ENCODE data around the gene GALR3. TPM values are rescaled to one million over a fixed set of nuclear protein-coding genes. Genes with fewer than 3 reads are reported as not detected.

GALR3 gene
- total and polyA plus RNA-seq, 4 donors: not detected

DNA sequence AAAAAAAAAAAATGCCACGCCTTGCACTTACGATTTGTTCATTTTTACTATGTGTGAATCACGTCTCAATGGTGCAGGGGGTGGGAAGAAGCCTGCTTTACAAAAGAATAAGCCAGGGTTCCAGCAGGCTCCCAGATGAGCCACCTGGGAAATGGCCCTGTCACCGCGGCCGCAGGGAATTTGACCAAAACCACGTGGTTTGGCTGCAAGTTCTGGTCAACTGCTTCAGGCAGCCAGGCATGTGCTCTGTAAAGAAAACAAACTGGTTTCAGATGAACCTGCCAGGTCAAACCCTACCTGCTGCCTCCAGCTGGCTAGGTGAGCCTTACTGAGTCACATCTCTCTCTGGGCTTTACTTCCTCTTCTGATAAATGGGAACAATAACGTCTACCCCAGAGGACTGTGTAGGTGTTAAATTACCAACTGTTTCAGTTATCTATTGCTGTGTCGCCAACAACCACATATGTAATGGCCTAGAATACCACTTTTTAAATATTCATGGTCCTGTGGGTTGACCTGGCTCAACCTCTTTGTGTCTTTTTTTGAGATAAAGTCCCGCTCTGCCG is 46.0 kb upstream of the GALR3 start:
- WGBS: 37% methylated on average over 11 of the region's 11 CpGs
- peaks cover 4 to 13% (median 5%) of the 10 kb centered on the region in 4 donors for H3K4me1 ChIP-seq (ENCODE audit: control insufficient read depth in 4 of 4, insufficient read depth in 4 of 4, low read length in 3 of 4)
- no peak for DNase-seq (ENCODE audit: low spot score)
- H3K27ac ChIP-seq (ENCODE audit: low read depth in 1 of 2, low read length in 2 of 2): peak overlapping the region; percentile 73 to 78
- H3K4me3 ChIP-seq (ENCODE audit: low read depth in 1 of 3, low read length in 3 of 3): no peak overlapping the region
- H3K9me3 ChIP-seq (ENCODE audit: control insufficient read depth in 4 of 4, low read length in 3 of 4): no peaks in the 10 kb centered on the region
- TF ChIP-seq, protein P1, sequence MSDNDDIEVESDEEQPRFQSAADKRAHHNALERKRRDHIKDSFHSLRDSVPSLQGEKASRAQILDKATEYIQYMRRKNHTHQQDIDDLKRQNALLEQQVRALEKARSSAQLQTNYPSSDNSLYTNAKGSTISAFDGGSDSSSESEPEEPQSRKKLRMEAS (IDR thresholded peaks at IDR 0.05): peak; percentile 94
- TF ChIP-seq, protein P2, sequence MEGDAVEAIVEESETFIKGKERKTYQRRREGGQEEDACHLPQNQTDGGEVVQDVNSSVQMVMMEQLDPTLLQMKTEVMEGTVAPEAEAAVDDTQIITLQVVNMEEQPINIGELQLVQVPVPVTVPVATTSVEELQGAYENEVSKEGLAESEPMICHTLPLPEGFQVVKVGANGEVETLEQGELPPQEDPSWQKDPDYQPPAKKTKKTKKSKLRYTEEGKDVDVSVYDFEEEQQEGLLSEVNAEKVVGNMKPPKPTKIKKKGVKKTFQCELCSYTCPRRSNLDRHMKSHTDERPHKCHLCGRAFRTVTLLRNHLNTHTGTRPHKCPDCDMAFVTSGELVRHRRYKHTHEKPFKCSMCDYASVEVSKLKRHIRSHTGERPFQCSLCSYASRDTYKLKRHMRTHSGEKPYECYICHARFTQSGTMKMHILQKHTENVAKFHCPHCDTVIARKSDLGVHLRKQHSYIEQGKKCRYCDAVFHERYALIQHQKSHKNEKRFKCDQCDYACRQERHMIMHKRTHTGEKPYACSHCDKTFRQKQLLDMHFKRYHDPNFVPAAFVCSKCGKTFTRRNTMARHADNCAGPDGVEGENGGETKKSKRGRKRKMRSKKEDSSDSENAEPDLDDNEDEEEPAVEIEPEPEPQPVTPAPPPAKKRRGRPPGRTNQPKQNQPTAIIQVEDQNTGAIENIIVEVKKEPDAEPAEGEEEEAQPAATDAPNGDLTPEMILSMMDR (IDR thresholded peaks at IDR 0.05; ENCODE audit: low read depth, low read length, missing input control): no peak
- TF ChIP-seq SP1 (IDR thresholded peaks at IDR 0.05) (no peak), JUND (IDR thresholded peaks at IDR 0.05) (peak in 1 of 2 donors; percentile 67), FOXA2 (IDR thresholded peaks at IDR 0.05) (peak; percentile 46), YY1 (IDR thresholded peaks at IDR 0.05) (peak; percentile 15), RXRA (IDR thresholded peaks at IDR 0.05) (peak; percentile 64 to 77), RAD21 (IDR thresholded peaks at IDR 0.05) (peak in 1 of 2 donors; percentile 42), HNF4A (conservative IDR thresholded peaks at IDR 0.05) (peak; percentile 29 to 50)
- TF ChIP-seq, protein P3, sequence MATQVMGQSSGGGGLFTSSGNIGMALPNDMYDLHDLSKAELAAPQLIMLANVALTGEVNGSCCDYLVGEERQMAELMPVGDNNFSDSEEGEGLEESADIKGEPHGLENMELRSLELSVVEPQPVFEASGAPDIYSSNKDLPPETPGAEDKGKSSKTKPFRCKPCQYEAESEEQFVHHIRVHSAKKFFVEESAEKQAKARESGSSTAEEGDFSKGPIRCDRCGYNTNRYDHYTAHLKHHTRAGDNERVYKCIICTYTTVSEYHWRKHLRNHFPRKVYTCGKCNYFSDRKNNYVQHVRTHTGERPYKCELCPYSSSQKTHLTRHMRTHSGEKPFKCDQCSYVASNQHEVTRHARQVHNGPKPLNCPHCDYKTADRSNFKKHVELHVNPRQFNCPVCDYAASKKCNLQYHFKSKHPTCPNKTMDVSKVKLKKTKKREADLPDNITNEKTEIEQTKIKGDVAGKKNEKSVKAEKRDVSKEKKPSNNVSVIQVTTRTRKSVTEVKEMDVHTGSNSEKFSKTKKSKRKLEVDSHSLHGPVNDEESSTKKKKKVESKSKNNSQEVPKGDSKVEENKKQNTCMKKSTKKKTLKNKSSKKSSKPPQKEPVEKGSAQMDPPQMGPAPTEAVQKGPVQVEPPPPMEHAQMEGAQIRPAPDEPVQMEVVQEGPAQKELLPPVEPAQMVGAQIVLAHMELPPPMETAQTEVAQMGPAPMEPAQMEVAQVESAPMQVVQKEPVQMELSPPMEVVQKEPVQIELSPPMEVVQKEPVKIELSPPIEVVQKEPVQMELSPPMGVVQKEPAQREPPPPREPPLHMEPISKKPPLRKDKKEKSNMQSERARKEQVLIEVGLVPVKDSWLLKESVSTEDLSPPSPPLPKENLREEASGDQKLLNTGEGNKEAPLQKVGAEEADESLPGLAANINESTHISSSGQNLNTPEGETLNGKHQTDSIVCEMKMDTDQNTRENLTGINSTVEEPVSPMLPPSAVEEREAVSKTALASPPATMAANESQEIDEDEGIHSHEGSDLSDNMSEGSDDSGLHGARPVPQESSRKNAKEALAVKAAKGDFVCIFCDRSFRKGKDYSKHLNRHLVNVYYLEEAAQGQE (IDR thresholded peaks at IDR 0.05): no peak
- H3K27me3 ChIP-seq (ENCODE audit: control insufficient read depth in 4 of 4, insufficient read depth in 4 of 4, low read length in 3 of 4): no peaks in the 10 kb centered on the region
- H3K36me3 ChIP-seq (ENCODE audit: control insufficient read depth in 4 of 4, insufficient read depth in 3 of 4, low read depth in 1 of 4, low read length in 3 of 4): peaks cover 0 to 24% (median 6%) of the 10 kb centered on the region in 4 donors
- H3K9ac ChIP-seq (ENCODE audit: low read depth in 1 of 2, low read length in 2 of 2): no peak overlapping the region

DNA sequence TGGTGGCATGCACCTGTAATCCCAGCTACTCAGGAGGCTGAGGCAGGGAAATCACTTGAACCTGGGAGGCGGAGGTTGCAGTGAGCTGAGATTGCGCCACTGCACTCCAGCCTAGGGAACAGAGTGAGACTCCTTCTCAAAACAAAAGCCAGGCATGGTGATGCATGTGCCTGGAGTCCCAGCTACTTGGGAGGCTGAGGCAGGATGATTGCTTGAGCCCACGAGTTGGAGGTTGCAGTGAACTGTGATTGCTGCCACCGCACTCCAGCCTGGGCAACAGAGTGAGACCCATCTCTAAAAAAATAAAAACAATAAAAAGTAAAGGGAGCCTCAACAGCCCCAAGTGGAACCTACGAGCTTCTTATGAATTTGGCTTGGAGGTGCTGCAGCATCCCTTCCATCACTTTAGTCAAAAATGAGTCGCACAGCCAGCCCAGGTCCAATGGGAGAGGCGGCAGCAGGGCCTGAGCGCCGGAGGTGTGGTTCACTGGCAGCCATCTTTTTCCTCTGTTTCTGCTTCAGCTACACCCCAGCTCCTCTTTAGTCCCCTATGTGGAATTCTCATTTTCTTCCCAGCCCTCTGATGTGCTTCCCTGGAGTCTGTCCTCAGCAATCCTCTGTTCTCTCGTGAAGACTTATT is 44.7 kb upstream of the GALR3 start:
- no peak overlapping the region for H3K4me3 ChIP-seq (ENCODE audit: low read depth in 1 of 3, low read length in 3 of 3)
- no peak for DNase-seq (ENCODE audit: low spot score)
- H3K9ac ChIP-seq (ENCODE audit: low read depth in 1 of 2, low read length in 2 of 2): no peak overlapping the region
- H3K4me1 ChIP-seq (ENCODE audit: control insufficient read depth in 4 of 4, insufficient read depth in 4 of 4, low read length in 3 of 4): peaks cover 4 to 13% (median 5%) of the 10 kb centered on the region in 4 donors
- peaks cover 0 to 14% (median under 1%) of the 10 kb centered on the region in 4 donors for H3K36me3 ChIP-seq (ENCODE audit: control insufficient read depth in 4 of 4, insufficient read depth in 3 of 4, low read depth in 1 of 4, low read length in 3 of 4)
- no peaks in the 10 kb centered on the region for H3K9me3 ChIP-seq (ENCODE audit: control insufficient read depth in 4 of 4, low read length in 3 of 4)
- no peak overlapping the region for H3K27ac ChIP-seq (ENCODE audit: low read depth in 1 of 2, low read length in 2 of 2)
- no peak for TF ChIP-seq TAF1 (conservative IDR thresholded peaks at IDR 0.05)
- TF ChIP-seq, protein P4, sequence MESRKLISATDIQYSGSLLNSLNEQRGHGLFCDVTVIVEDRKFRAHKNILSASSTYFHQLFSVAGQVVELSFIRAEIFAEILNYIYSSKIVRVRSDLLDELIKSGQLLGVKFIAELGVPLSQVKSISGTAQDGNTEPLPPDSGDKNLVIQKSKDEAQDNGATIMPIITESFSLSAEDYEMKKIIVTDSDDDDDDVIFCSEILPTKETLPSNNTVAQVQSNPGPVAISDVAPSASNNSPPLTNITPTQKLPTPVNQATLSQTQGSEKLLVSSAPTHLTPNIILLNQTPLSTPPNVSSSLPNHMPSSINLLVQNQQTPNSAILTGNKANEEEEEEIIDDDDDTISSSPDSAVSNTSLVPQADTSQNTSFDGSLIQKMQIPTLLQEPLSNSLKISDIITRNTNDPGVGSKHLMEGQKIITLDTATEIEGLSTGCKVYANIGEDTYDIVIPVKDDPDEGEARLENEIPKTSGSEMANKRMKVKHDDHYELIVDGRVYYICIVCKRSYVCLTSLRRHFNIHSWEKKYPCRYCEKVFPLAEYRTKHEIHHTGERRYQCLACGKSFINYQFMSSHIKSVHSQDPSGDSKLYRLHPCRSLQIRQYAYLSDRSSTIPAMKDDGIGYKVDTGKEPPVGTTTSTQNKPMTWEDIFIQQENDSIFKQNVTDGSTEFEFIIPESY (IDR thresholded peaks at IDR 0.05): no peak
- no peak for TF ChIP-seq HNF4A (conservative IDR thresholded peaks at IDR 0.05)
- no peak for TF ChIP-seq FOXA1 (IDR thresholded peaks at IDR 0.05)
- TF ChIP-seq, protein P5, sequence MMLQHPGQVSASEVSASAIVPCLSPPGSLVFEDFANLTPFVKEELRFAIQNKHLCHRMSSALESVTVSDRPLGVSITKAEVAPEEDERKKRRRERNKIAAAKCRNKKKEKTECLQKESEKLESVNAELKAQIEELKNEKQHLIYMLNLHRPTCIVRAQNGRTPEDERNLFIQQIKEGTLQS (IDR thresholded peaks at IDR 0.05): no peak
- no peak for TF ChIP-seq SP1 (IDR thresholded peaks at IDR 0.05)
- no peak for TF ChIP-seq YY1 (IDR thresholded peaks at IDR 0.05)
- TF ChIP-seq NR2F2 (IDR thresholded peaks at IDR 0.05): no peak
- TF ChIP-seq, protein P3 (IDR thresholded peaks at IDR 0.05): no peak
- TF ChIP-seq, protein P2 (IDR thresholded peaks at IDR 0.05; ENCODE audit: low read depth, low read length, missing input control): no peak
- TF ChIP-seq HNF4G (IDR thresholded peaks at IDR 0.05): no peak
- TF ChIP-seq, protein P1 (IDR thresholded peaks at IDR 0.05): no peak
- WGBS: 93% methylated on average over 10 of the region's 10 CpGs
- no peaks in the 10 kb centered on the region for H3K27me3 ChIP-seq (ENCODE audit: control insufficient read depth in 4 of 4, insufficient read depth in 4 of 4, low read length in 3 of 4)
